SK-N-SH (cell line): ENCODE measurements around the gene CKMT2. TPM values are rescaled to one million over a fixed set of nuclear protein-coding genes. Genes with fewer than 3 reads are reported as not detected.

Experiments used
- CTCF ChIA-PET: fragments of 300-600, 350-600 bp; formaldehyde crosslinking; extraction: SDS; loops from one replicate; lab custom pipeline; 2021; lab: Yijun Ruan, JAX
- POLR2A ChIA-PET: fragments of 350-600 bp; sonication (Branson Sonifier 250); formaldehyde crosslinking; extraction: SDS; loops from one replicate; lab custom pipeline; 2020; ENCODE audit warnings: antibody characterized with exemption, inconsistent platforms; lab: Yijun Ruan, JAX
- DNase-seq: peaks from one replicate; pipeline ENCODE4 v3.0.0; 2012
- H2AFZ ChIP-seq: fragments of 200-600 bp; sonication (generic); 2 replicates; pipeline ENCODE4 v1.8.1; 2016; ENCODE audit warnings: antibody characterized with exemption, mild to moderate bottlenecking, low read depth
- H3F3A ChIP-seq: fragments of 200-600 bp; sonication (generic); replicated peaks from 2 replicates; pipeline ENCODE3; 2016; ENCODE audit warnings: antibody characterized with exemption, mild to moderate bottlenecking; ENCODE audit not compliant: insufficient read depth
- H3K27ac ChIP-seq, 2 experiments: fragments of 200-500 bp in 1 of 2; fragments of 200-600 bp in 1 of 2; sonication (Bioruptor generic) in 1 of 2; sonication (generic), shearing (Covaris generic) in 1 of 2; 2 replicates each; pipeline versions ENCODE4 v1.5.1 to v1.6.1; 2014 to 2016; ENCODE audit warnings: low read depth in 2 of 2, inconsistent platforms in 1 of 2, low read length in 1 of 2, mild to moderate bottlenecking in 1 of 2, mixed read lengths in 1 of 2
- H3K27me3 ChIP-seq: fragments of 200-600 bp; sonication (generic), shearing (Covaris generic); 2 replicates; pipeline ENCODE4 v1.6.1; 2016; ENCODE audit warnings: mixed run types; ENCODE audit not compliant: insufficient read depth
- H3K36me3 ChIP-seq, 2 experiments: fragments of 200-500 bp in 1 of 2; fragments of 200-600 bp in 1 of 2; sonication (Bioruptor generic) in 1 of 2; sonication (generic) in 1 of 2; replicated peaks in 1 of 2; 2 replicates each; pipeline versions ENCODE3 to v1.5.1; 2014 to 2016; ENCODE audit warnings: low read length in 1 of 2, mild to moderate bottlenecking in 1 of 2; ENCODE audit not compliant: insufficient read depth in 2 of 2, control insufficient read depth in 1 of 2
- H3K4me1 ChIP-seq, 2 experiments: fragments of 200-500 bp in 1 of 2; fragments of 200-600 bp in 1 of 2; sonication (Bioruptor generic) in 1 of 2; sonication (generic), shearing (Covaris generic) in 1 of 2; 2 replicates each; pipeline versions ENCODE4 v1.5.1 to v1.6.1; 2014 to 2016; ENCODE audit warnings: low read depth in 1 of 2, low read length in 1 of 2, mixed run types in 1 of 2; ENCODE audit not compliant: insufficient read depth in 2 of 2, control insufficient read depth in 1 of 2
- H3K4me2 ChIP-seq: fragments of 200-600 bp; sonication (generic), shearing (Covaris generic); 2 replicates; pipeline ENCODE4 v1.6.1; 2017; ENCODE audit warnings: mixed run types
- H3K4me3 ChIP-seq, 2 experiments: fragments of 200-500 bp in 1 of 2; fragments of 200-600 bp in 1 of 2; sonication (Bioruptor generic) in 1 of 2; sonication (generic), shearing (Covaris generic) in 1 of 2; 2 replicates each; pipeline versions ENCODE4 v1.5.1 to v1.8.1; 2014 to 2016; ENCODE audit warnings: low read depth in 2 of 2, inconsistent platforms in 1 of 2, low read length in 1 of 2, mild to moderate bottlenecking in 1 of 2, mixed read lengths in 1 of 2, moderate library complexity in 1 of 2
- H3K79me2 ChIP-seq: fragments of 200-600 bp; sonication (generic); 2 replicates; pipeline ENCODE4 v1.8.1; 2017; ENCODE audit warnings: mild to moderate bottlenecking; ENCODE audit not compliant: insufficient read depth
- H3K9ac ChIP-seq: fragments of 200-600 bp; sonication (generic); 2 replicates; pipeline ENCODE4 v1.6.1; 2017; ENCODE audit warnings: mixed run types
- H3K9me2 ChIP-seq: fragments of 200-600 bp; sonication (generic); 2 replicates; pipeline ENCODE4 v1.6.1; 2017; ENCODE audit warnings: mixed run types
- H3K9me3 ChIP-seq: fragments of 200-600 bp; sonication (generic); 2 replicates; pipeline ENCODE4 v1.6.1; 2017; ENCODE audit warnings: mixed run types, mild to moderate bottlenecking, moderate library complexity
- H4K20me1 ChIP-seq: fragments of 200-600 bp; sonication (generic); 2 replicates; pipeline ENCODE4 v1.6.1; 2017; ENCODE audit warnings: mild to moderate bottlenecking, mixed run types; ENCODE audit not compliant: insufficient read depth
- ELF1 ChIP-seq: IDR thresholded peaks from 2 replicates; pipeline ENCODE4 v1.4.0; 2012
- FOXJ3 ChIP-seq: sonication (generic); formaldehyde crosslinking; IDR thresholded peaks from 2 replicates; pipeline ENCODE4 v1.5.1; 2020; ENCODE audit warnings: mild to moderate bottlenecking, missing genetic modification reagents
- GABPA ChIP-seq: IDR thresholded peaks from 2 replicates; pipeline ENCODE4 v1.4.0; 2012; ENCODE audit warnings: low read depth, mild to moderate bottlenecking
- MEF2A ChIP-seq: IDR thresholded peaks from 2 replicates; pipeline ENCODE4 v1.4.0; 2012; ENCODE audit warnings: low read depth, borderline replicate concordance
- MXI1 ChIP-seq: IDR thresholded peaks from 2 replicates; pipeline ENCODE4 v1.6.1; 2012; ENCODE audit warnings: mild to moderate bottlenecking, low read depth, low read length, improper control_type of control experiment
- NFIC ChIP-seq: IDR thresholded peaks from 2 replicates; pipeline ENCODE4 v1.4.0; 2012; ENCODE audit warnings: borderline replicate concordance
- NRF1 ChIP-seq: IDR thresholded peaks from 2 replicates; pipeline ENCODE4 v1.6.1; 2012; ENCODE audit warnings: low read depth, mild to moderate bottlenecking, low read length
- POLR2AphosphoS5 ChIP-seq: IDR thresholded peaks from 2 replicates; pipeline ENCODE4 v1.6.1; 2012; ENCODE audit warnings: low read depth, low read length
- RAD21 ChIP-seq: IDR thresholded peaks from 2 replicates; pipeline ENCODE4 v1.6.1; 2012; ENCODE audit warnings: mild to moderate bottlenecking, low read length
- RXRA ChIP-seq: IDR thresholded peaks from 2 replicates; pipeline ENCODE4 v1.4.0; 2012; ENCODE audit warnings: low read depth, mild to moderate bottlenecking, borderline replicate concordance
- SIN3A ChIP-seq: IDR thresholded peaks from 2 replicates; pipeline ENCODE4 v1.6.1; 2012; ENCODE audit warnings: low read depth, mild to moderate bottlenecking, low read length, moderate library complexity, borderline replicate concordance
- SMC3 ChIP-seq: IDR thresholded peaks from 2 replicates; pipeline ENCODE4 v1.6.1; 2012; ENCODE audit warnings: low read depth, low read length, improper control_type of control experiment
- TCF12 ChIP-seq: IDR thresholded peaks from 2 replicates; pipeline ENCODE4 v1.4.0; 2012
- TEAD4 ChIP-seq: IDR thresholded peaks from 2 replicates; pipeline ENCODE4 v1.4.0; 2012; ENCODE audit warnings: mild to moderate bottlenecking, borderline replicate concordance; ENCODE audit not compliant: insufficient read depth
- YY1 ChIP-seq: IDR thresholded peaks from 2 replicates; pipeline ENCODE4 v1.4.0; 2012; ENCODE audit warnings: low read depth, mild to moderate bottlenecking
- WGBS: methylation state at CpG from one replicate; pipeline ENCODE4 v1.1.6; 2017; ENCODE audit warnings: low lambda C conversion rate; 5-methylcytosine and 5-hydroxymethylcytosine counted together
- polyA plus RNA-seq, 3 experiments: library from polyadenylated mRNA; depleted of rRNA; stranded (reverse); fragments of >200 nt; gene quantifications; 2 replicates each; pipeline ENCODE4 v1.2.3, GENCODE V29; 2012
- TF ChIP-seq, protein P1 (sequence below): fragments of 150-350 bp; IDR thresholded peaks from 2 replicates; pipeline ENCODE4 v1.6.1; 2017; ENCODE audit warnings: antibody characterized with exemption, low read length, low read depth, borderline replicate concordance
- TF ChIP-seq, protein P2 (sequence below): IDR thresholded peaks from 2 replicates; pipeline ENCODE4 v1.4.0; 2012; ENCODE audit warnings: low read depth

Gene CKMT2
- polyA plus RNA-seq, 1 of the 3 experiments (the other 2 are of a cell fraction) = not detected

DNA sequence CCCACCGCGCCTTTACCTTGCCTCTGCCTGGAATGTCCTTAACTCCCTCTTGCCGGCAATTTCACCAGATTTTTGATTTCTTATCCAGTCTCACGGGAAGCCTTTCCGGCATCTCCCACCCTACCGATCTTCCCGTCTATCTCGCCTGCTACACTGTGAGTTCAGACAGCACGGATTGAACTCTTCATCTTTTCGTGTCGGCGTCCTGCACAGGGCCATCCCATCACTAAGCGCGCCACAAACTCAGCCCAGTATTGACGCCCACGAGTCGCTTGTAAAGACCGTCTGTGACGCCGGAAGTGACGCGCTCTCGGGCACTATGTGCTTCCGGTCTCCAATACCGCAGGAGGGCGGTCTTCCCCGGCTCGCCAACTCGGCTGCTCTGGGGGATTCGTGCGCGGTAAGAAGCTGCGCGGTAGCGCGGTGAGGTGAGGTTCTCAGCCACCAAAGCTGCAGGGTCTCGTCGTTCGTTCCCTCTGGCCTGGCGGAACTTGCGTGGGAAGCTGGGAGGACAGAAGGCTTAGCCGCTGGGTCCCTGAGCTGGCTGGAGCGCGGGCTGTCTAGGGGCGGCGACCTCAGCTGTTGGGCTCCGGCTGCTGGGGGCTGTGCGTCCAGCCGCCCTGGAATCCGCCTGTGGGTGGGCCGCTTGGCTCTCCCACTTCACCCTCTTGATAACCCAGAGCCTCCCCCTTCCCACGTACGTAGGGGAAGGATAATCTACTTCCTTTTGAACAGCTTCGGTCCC is 68.3 kb downstream of the CKMT2 start, which contains the start of gene ZCCHC9 (continued):
- peak; percentile 97 for TF ChIP-seq GABPA
- peak; percentile 47; the same call in 1 of the 2 replicates for TF ChIP-seq SIN3A
- peak; percentile 96 for TF ChIP-seq POLR2AphosphoS5
- TF ChIP-seq SMC3 = no peak
- TF ChIP-seq ELF1 = peak; percentile 59; the same call in 1 of the 2 replicates
- TF ChIP-seq, protein P1, sequence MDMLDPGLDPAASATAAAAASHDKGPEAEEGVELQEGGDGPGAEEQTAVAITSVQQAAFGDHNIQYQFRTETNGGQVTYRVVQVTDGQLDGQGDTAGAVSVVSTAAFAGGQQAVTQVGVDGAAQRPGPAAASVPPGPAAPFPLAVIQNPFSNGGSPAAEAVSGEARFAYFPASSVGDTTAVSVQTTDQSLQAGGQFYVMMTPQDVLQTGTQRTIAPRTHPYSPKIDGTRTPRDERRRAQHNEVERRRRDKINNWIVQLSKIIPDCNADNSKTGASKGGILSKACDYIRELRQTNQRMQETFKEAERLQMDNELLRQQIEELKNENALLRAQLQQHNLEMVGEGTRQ = 0 out of 2 replicates have a peak, but pooled peaks have one; percentile 9
- TF ChIP-seq RXRA = no peak
- no peak for TF ChIP-seq YY1
- 0 out of 2 replicates have a peak, but pooled peaks have one; percentile 25 for TF ChIP-seq TEAD4
- peak; percentile 18 for TF ChIP-seq RAD21
- no peak for TF ChIP-seq MEF2A
- peak; percentile 91; the same call in 1 of the 2 replicates for TF ChIP-seq MXI1
- TF ChIP-seq, all 33 proteins: peak for 13

DNA sequence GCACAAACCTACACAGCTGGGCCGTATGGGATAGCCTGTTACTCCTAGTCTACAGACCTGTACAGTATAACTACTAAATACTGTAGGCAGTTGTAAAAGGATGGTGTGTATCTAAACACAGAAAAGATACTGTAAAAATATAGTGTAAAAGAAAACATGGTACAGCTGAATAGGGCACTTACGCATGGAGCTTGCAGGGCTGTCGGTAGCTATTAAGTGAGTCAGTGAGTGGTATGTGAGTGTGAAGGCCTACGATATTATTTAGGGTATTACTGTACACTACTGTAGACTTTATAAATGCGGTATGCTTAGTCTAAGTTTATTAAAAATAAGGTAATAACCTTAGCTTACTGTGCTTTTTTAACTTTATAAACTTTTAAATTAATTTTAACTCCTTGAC is 69.5 kb downstream of the CKMT2 start:
- H3K4me3 ChIP-seq = peak overlapping the region; percentile 76 to 98
- ChIA-PET POLR2A (interaction anchor here (1.2 kb wide), 1 partner anchor 9 kb away, joined by 3 read pairs; no protein-coding TSS in a partner anchor), CTCF (interaction anchor here (0.9 to 1.0 kb wide), 2 partner anchors 555 to 957 kb away, joined by 3 read pairs; no protein-coding TSS in a partner anchor)
- H3K4me2 ChIP-seq = peak overlapping the region; percentile 83
- H3K9me2 ChIP-seq = no peaks in the 10 kb centered on the region
- TF ChIP-seq FOXJ3 (CRISPR knock-in tag) (no peak), NRF1 (no peak), NFIC (no peak), TCF12 (no peak)
- TF ChIP-seq, protein P2, sequence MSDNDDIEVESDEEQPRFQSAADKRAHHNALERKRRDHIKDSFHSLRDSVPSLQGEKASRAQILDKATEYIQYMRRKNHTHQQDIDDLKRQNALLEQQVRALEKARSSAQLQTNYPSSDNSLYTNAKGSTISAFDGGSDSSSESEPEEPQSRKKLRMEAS = no peak
- H3K4me1 ChIP-seq = peaks cover 15 to 17% of the 10 kb centered on the region in 2 experiments; a peak in 3 of 4 replicates
- H3K36me3 ChIP-seq = peaks cover 9 to 15% of the 10 kb centered on the region in 2 experiments
- peaks cover 76% of the 10 kb centered on the region for H3K79me2 ChIP-seq
- 69% methylated on average over 5 of the region's 5 CpGs for WGBS
- peak overlapping the region; percentile 77 for H2AFZ ChIP-seq
- no peaks in the 10 kb centered on the region for H3K9me3 ChIP-seq
- peak overlapping the region; percentile 83; the same call in 1 of the 2 replicates for H3K9ac ChIP-seq
- H3F3A ChIP-seq = peaks cover 6% of the 10 kb centered on the region
- H4K20me1 ChIP-seq = no peaks in the 10 kb centered on the region
- DNase-seq = no peak
- H3K27me3 ChIP-seq = no peaks in the 10 kb centered on the region
- peak overlapping the region in 1 of 2 experiments; percentile 84; a peak in 2 of 4 replicates for H3K27ac ChIP-seq
